NB4 (cell line): ENCODE results near the gene MAPK4.
"Not testable (repeated sequence)": the region's sequence is repeated elsewhere in the genome, so short reads cannot be mapped to it uniquely, and the experiment has no call there.

Experiments used
- CTCF ChIP-seq: IDR thresholded peaks from one replicate; pipeline ENCODE4 v1.5.1; 2012; ENCODE audit warnings: low read depth, low read length
- MAX ChIP-seq: IDR thresholded peaks from 2 replicates; pipeline ENCODE4 v1.6.1; 2011; ENCODE audit warnings: low read depth, low read length
- MYC ChIP-seq: IDR thresholded peaks from 2 replicates; pipeline ENCODE4 v1.6.1; 2011; ENCODE audit warnings: low read depth, low read length
- POLR2A ChIP-seq: IDR thresholded peaks from 2 replicates; pipeline ENCODE4 v1.6.1; 2011; ENCODE audit warnings: mild to moderate bottlenecking; ENCODE audit not compliant: insufficient read length; ENCODE audit errors: extremely low read depth

- not testable (repeated sequence) for TF ChIP-seq CTCF, POLR2A, MAX, MYC
Observed at GRCh38 chr18:50779021-50779420, 219.1 kb downstream of the MAPK4 start.
